Activated CD4-positive, alpha-beta T cell treated with anti-CD3 and anti-CD28 coated beads, Interleukin-2, amount 10 ng/mL, durations not matched to agents 7 days and 5 days (primary cell): ENCODE data around the gene CRYBA4. TPM values are rescaled to one million over a fixed set of nuclear protein-coding genes. Genes with fewer than 3 reads are reported as not detected.

Source experiments
- CTCF ChIA-PET: fragments of 350-600 bp; sonication (Branson Sonifier 250); formaldehyde crosslinking; loops from one replicate; lab custom pipeline; 2021; ENCODE audit warnings: antibody characterized with exemption; lab: Charles Lee
- POLR2A ChIA-PET: fragments of 350-600 bp; sonication (Branson Sonifier 250); formaldehyde crosslinking; loops from one replicate; lab custom pipeline; 2021; ENCODE audit warnings: antibody characterized with exemption; lab: Charles Lee
- DNase-seq: peaks from one replicate; pipeline ENCODE4 v3.0.0-alpha.2; 2020
- H3K27ac Mint-ChIP-seq: one replicate; pipeline ENCODE4 v1.8.0; 2021; ENCODE audit warnings: mild to moderate bottlenecking, moderate library complexity, mixed read lengths
- H3K27me3 Mint-ChIP-seq: one replicate; pipeline ENCODE4 v1.8.0; 2021; ENCODE audit warnings: mixed read lengths
- H3K36me3 Mint-ChIP-seq: one replicate; pipeline ENCODE4 v1.8.0; 2021; ENCODE audit warnings: low read depth, mixed read lengths
- H3K4me1 Mint-ChIP-seq: one replicate; pipeline ENCODE4 v1.8.0; 2021; ENCODE audit warnings: mixed read lengths
- H3K4me3 Mint-ChIP-seq: one replicate; pipeline ENCODE4 v1.8.0; 2021; ENCODE audit warnings: mild to moderate bottlenecking, moderate library complexity, mixed read lengths
- H3K9me3 Mint-ChIP-seq: one replicate; pipeline ENCODE4 v1.8.0; 2021; ENCODE audit warnings: mixed read lengths
- total RNA-seq, 2 experiments: library from RNA; stranded (reverse); gene quantifications; one replicate each; pipeline ENCODE4 v1.2.3, GENCODE V29; 2021

The CRYBA4 gene
- not detected for total RNA-seq

GRCh38 chr22:26621663-26622062 is at the start of gene CRYBA4:
TSS of gene CRYBA4 (plus strand) at chr22:26621963. CDS start at chr22:26622597, 634 bp downstream.
- POLR2A ChIA-PET: no interaction called here
- no peak within 1 kb of the TSS for H3K4me3 Mint-ChIP-seq
- H3K4me1 Mint-ChIP-seq: peaks cover 10% of the 10 kb centered on the region
- peaks cover 7% of the 10 kb centered on the region for H3K9me3 Mint-ChIP-seq
- DNase-seq: no peak
- H3K36me3 Mint-ChIP-seq: peaks cover 1% of the 10 kb centered on the region
- peaks cover 3% of the 10 kb centered on the region for H3K27me3 Mint-ChIP-seq
- CTCF ChIA-PET: interaction anchor here (0.6 to 1.2 kb wide), 2 partner anchors 43 to 156 kb away, joined by 3 read pairs; no protein-coding TSS in a partner anchor
- H3K27ac Mint-ChIP-seq: no peak within 1 kb of the TSS

GRCh38 chr22:26573026-26573662 is 48.6 kb upstream of the CRYBA4 start:
- CTCF ChIA-PET: interaction anchor here (0.7 to 1.6 kb wide), 2 partner anchors 13 to 1322 kb away, joined by 3 to 4 read pairs; no protein-coding TSS in a partner anchor
- peaks cover 43% of the 10 kb centered on the region for H3K4me1 Mint-ChIP-seq
- no peak overlapping the region for H3K4me3 Mint-ChIP-seq
- POLR2A ChIA-PET: no interaction called here
- H3K36me3 Mint-ChIP-seq: peaks cover 14% of the 10 kb centered on the region
- H3K27me3 Mint-ChIP-seq: no peaks in the 10 kb centered on the region
- no peaks in the 10 kb centered on the region for H3K9me3 Mint-ChIP-seq
- H3K27ac Mint-ChIP-seq: peak overlapping the region; percentile 32
- DNase-seq: no peak

GRCh38 chr22:26574001-26574723 is 47.6 kb upstream of the CRYBA4 start:
- peaks cover 44% of the 10 kb centered on the region for H3K4me1 Mint-ChIP-seq
- peaks cover 13% of the 10 kb centered on the region for H3K36me3 Mint-ChIP-seq
- no peaks in the 10 kb centered on the region for H3K27me3 Mint-ChIP-seq
- no peak for DNase-seq
- no peak overlapping the region for H3K27ac Mint-ChIP-seq
- POLR2A ChIA-PET: no interaction called here
- no peak overlapping the region for H3K4me3 Mint-ChIP-seq
- CTCF ChIA-PET: no interaction called here
- no peaks in the 10 kb centered on the region for H3K9me3 Mint-ChIP-seq

GRCh38 chr22:26576026-26576680 is 45.6 kb upstream of the CRYBA4 start:
- Mint-ChIP-seq H3K27me3 (no peaks in the 10 kb centered on the region), H3K4me1 (peaks cover 55% of the 10 kb centered on the region), H3K36me3 (peaks cover 18% of the 10 kb centered on the region), H3K9me3 (no peaks in the 10 kb centered on the region), H3K4me3 (no peak overlapping the region), H3K27ac (no peak overlapping the region)
- ChIA-PET POLR2A (no interaction called here), CTCF (interaction anchor here (0.9 kb wide), 1 partner anchor 21 kb away, joined by 3 read pairs; no protein-coding TSS in a partner anchor)
- no peak for DNase-seq

- Mint-ChIP-seq H3K4me3 (no peak overlapping the region), H3K27me3 (no peaks in the 10 kb centered on the region), H3K27ac (no peak overlapping the region), H3K36me3 (peaks cover 23% of the 10 kb centered on the region), H3K4me1 (peaks cover 59% of the 10 kb centered on the region), H3K9me3 (no peaks in the 10 kb centered on the region)
- ChIA-PET POLR2A (no interaction called here), CTCF (no interaction called here)
- no peak for DNase-seq
These were observed 44.7 kb upstream of the CRYBA4 start for GRCh38 chr22:26577081-26577480.

GRCh38 chr22:26579331-26579886 is 42.4 kb upstream of the CRYBA4 start:
- DNase-seq: peak; percentile 73
- H3K27me3 Mint-ChIP-seq: no peaks in the 10 kb centered on the region
- ChIA-PET POLR2A (no interaction called here), CTCF (interaction anchor here (1.0 kb wide), 1 partner anchor 19 kb away, joined by 3 read pairs; no protein-coding TSS in a partner anchor)
- peak overlapping the region; percentile 93 for H3K27ac Mint-ChIP-seq
- no peaks in the 10 kb centered on the region for H3K9me3 Mint-ChIP-seq
- H3K36me3 Mint-ChIP-seq: peaks cover 24% of the 10 kb centered on the region
- peaks cover 58% of the 10 kb centered on the region for H3K4me1 Mint-ChIP-seq
- peak overlapping the region; percentile 60 for H3K4me3 Mint-ChIP-seq

GRCh38 chr22:26580240-26580962 is 41.4 kb upstream of the CRYBA4 start:
- peak overlapping the region; percentile 93 for H3K27ac Mint-ChIP-seq
- no peaks in the 10 kb centered on the region for H3K9me3 Mint-ChIP-seq
- CTCF ChIA-PET: interaction anchor here (1.5 kb wide), 1 partner anchor 92 kb away, joined by 4 read pairs; no protein-coding TSS in a partner anchor
- no peak for DNase-seq
- peaks cover 63% of the 10 kb centered on the region for H3K4me1 Mint-ChIP-seq
- H3K4me3 Mint-ChIP-seq: peak overlapping the region; percentile 60
- no peaks in the 10 kb centered on the region for H3K27me3 Mint-ChIP-seq
- peaks cover 22% of the 10 kb centered on the region for H3K36me3 Mint-ChIP-seq
- POLR2A ChIA-PET: no interaction called here

GRCh38 chr22:26581026-26581425 is 40.7 kb upstream of the CRYBA4 start:
- ChIA-PET POLR2A (no interaction called here), CTCF (interaction anchor here (1.5 kb wide), 1 partner anchor 91 kb away, joined by 4 read pairs; no protein-coding TSS in a partner anchor)
- Mint-ChIP-seq H3K36me3 (peaks cover 22% of the 10 kb centered on the region), H3K27ac (peak overlapping the region; percentile 62), H3K4me3 (no peak overlapping the region), H3K9me3 (no peaks in the 10 kb centered on the region), H3K4me1 (peaks cover 68% of the 10 kb centered on the region), H3K27me3 (no peaks in the 10 kb centered on the region)
- no peak for DNase-seq

- CTCF ChIA-PET: interaction anchor here (0.9 to 1.5 kb wide), 2 partner anchors 78 to 91 kb away, joined by 4 read pairs; no protein-coding TSS in a partner anchor
- POLR2A ChIA-PET: interaction anchor here (0.6 kb wide), 1 partner anchor 26 kb away, joined by 3 read pairs; no protein-coding TSS in a partner anchor
- Mint-ChIP-seq H3K9me3 (no peaks in the 10 kb centered on the region), H3K27ac (peak overlapping the region; percentile 68), H3K36me3 (peaks cover 22% of the 10 kb centered on the region), H3K4me3 (no peak overlapping the region), H3K4me1 (peaks cover 71% of the 10 kb centered on the region), H3K27me3 (no peaks in the 10 kb centered on the region)
- no peak for DNase-seq
These were observed 40.1 kb upstream of the CRYBA4 start for GRCh38 chr22:26581633-26582168.

- Mint-ChIP-seq H3K4me3 (no peak overlapping the region), H3K27ac (no peak overlapping the region), H3K9me3 (no peaks in the 10 kb centered on the region), H3K36me3 (peaks cover 27% of the 10 kb centered on the region), H3K27me3 (no peaks in the 10 kb centered on the region), H3K4me1 (peaks cover 81% of the 10 kb centered on the region)
- ChIA-PET CTCF (interaction anchor here (0.8 to 1.3 kb wide), 3 partner anchors 8 to 81 kb away, joined by 3 to 4 read pairs (median 3); no protein-coding TSS in a partner anchor), POLR2A (no interaction called here)
- DNase-seq: no peak
These were observed 37.8 kb upstream of the CRYBA4 start for GRCh38 chr22:26584010-26584409.

GRCh38 chr22:26585104-26585790 is 36.5 kb upstream of the CRYBA4 start:
- Mint-ChIP-seq H3K27me3 (no peaks in the 10 kb centered on the region), H3K36me3 (peaks cover 22% of the 10 kb centered on the region)
- POLR2A ChIA-PET: no interaction called here

More at GRCh38 chr22:26585104-26585790, 36.5 kb upstream of the CRYBA4 start:
- Mint-ChIP-seq H3K4me1 (peaks cover 73% of the 10 kb centered on the region), H3K27ac (peak overlapping the region; percentile 59), H3K4me3 (no peak overlapping the region), H3K9me3 (no peaks in the 10 kb centered on the region)
- CTCF ChIA-PET: interaction anchor here (0.6 to 1.3 kb wide), 3 partner anchors 46 to 82 kb away, joined by 3 to 4 read pairs (median 3); no protein-coding TSS in a partner anchor
- no peak for DNase-seq
